Motor neuron (in vitro differentiated cells): Measurements from ENCODE around the gene FDCSP. TPM values are rescaled to one million over a fixed set of nuclear protein-coding genes. Genes with fewer than 3 reads are reported as not detected.
"Not testable (repeated sequence)": the region's sequence is repeated elsewhere in the genome, so short reads cannot be mapped to it uniquely, and the experiment has no call there.

Experiments used
- ATAC-seq, 8 experiments: fragments of 200-7000 bp; cut with Tn5 transposase; replicated peaks in 6 of 8; 2 replicates each; pipeline ENCODE4 v1.8.0; 2021; ENCODE audit warnings: mild to moderate bottlenecking in 8 of 8, moderate library complexity in 8 of 8
- H3K27ac ChIP-seq, 2 donors: fragments of 250-450 bp; sonication (Bioruptor Pico); 2 replicates each; pipeline ENCODE4 v1.9.0; 2021; ENCODE audit warnings: antibody characterized with exemption in 2 of 2, mild to moderate bottlenecking in 2 of 2, moderate library complexity in 1 of 2
- H3K4me1 ChIP-seq, 2 donors: fragments of 250-450 bp; sonication (Bioruptor Pico); replicated peaks in 1 of 2; 2 replicates each; pipeline ENCODE4 v1.6.1; 2021; ENCODE audit warnings: antibody characterized with exemption in 2 of 2, mild to moderate bottlenecking in 2 of 2, moderate library complexity in 1 of 2
- H3K4me3 ChIP-seq, 5 donors: fragments of 250-450 bp; sonication (Bioruptor Pico); 2 replicates each; pipeline ENCODE4 v1.9.0; 2021; ENCODE audit warnings: antibody characterized with exemption in 5 of 5, mild to moderate bottlenecking in 5 of 5, moderate library complexity in 4 of 5
- whole genome bisulfite sequencing, 10 experiments: fragments of 450-650 bp; shearing (Covaris generic); methylation state at CpG; one replicate each; pipeline ENCODE4 v1.0.0; 2022; 5-methylcytosine and 5-hydroxymethylcytosine counted together
- in situ Hi-C, 9 experiments: fragments of 400-800 bp; cut with MboI; loops; one replicate each; pipeline ENCODE4 v1.15.0; 2021; ENCODE audit warnings: low sequenced_read_pairs in 9 of 9, low pct_unique_long_range_greater_than_20kb in 2 of 9; ENCODE audit not compliant: unreplicated experiment in 9 of 9
- total RNA-seq, 8 experiments: library from RNA; unstranded; fragments of 300-600 nt; gene quantifications; 2 replicates each; pipeline versions ENCODE4 v1.2.3 to v1.2.4, GENCODE V29; 2022

Gene FDCSP
- total RNA-seq, 8 experiments from 2014 or later = 12.8 to 113 (median 93.4) TPM; not detected in 5

DNA sequence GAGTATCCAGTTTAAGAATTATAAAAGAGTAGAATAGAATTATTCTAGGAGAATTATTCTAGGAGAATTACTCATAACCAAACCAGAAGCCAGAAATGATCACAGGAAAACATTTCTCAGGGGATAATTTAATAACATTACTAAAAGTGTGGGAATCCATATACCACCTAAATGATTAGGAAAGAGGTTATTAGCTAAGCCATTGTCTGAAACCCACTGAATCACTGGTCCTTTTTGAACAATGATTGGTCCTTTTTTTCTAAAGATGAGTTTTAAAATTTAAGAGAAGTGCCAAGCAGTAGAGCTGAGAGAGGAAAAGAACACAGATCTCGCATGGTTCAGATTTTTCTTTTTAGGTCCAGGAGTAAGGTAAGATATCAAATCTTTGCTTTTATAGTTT lies 30.5 kb upstream of the FDCSP start, which contains the start of gene ODAM:
ODAM (plus strand) TSS at position 301 of the 400 bp plus-strand sequence. CDS start 819 bp downstream, outside the sequence.
- H3K4me1 ChIP-seq = no peaks in the 10 kb centered on the region
- no peak within 1 kb of the TSS for H3K4me3 ChIP-seq
- ATAC-seq = no peak
- H3K27ac ChIP-seq = no peak within 1 kb of the TSS
- in situ Hi-C loops = loop anchor here in 3 of 9 experiments (25.0 kb wide), 3 partner anchors 283 to 508 kb away; no protein-coding TSS in a partner anchor
- WGBS, 10 experiments = 9 to 92% (median 51%) methylated on average over 1 of the region's 1 CpG

DNA sequence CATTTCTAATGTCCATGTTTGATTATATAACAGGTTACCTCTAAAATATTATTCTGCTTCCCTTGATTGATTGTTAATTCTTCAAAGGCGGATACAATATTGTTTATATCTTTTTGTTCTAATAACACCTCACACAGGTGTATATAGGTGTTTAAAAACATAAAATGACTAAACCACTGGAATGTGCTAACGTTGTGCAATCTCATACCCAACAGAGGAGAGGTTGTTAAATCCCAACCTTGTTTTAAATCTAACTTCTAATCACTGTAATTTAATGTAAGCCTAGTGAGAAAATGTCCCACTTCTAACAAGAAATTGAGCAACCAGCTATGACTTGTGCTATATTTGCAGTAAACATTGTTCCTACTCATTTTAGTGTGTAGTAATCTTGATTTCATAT lies 29.1 kb upstream of the FDCSP start:
- no peak overlapping the region for H3K4me3 ChIP-seq
- in situ Hi-C loops = loop anchor here in 3 of 9 experiments (25.0 kb wide), 3 partner anchors 285 to 510 kb away; no protein-coding TSS in a partner anchor
- no peak for ATAC-seq
- H3K27ac ChIP-seq = no peak overlapping the region
- H3K4me1 ChIP-seq = no peaks in the 10 kb centered on the region
- 11 to 100% (median 69%) methylated on average over 1 to 2 of the region's 2 CpGs; no CpG with 5 or more reads in 1 of the 10 experiments for WGBS, 10 experiments

DNA sequence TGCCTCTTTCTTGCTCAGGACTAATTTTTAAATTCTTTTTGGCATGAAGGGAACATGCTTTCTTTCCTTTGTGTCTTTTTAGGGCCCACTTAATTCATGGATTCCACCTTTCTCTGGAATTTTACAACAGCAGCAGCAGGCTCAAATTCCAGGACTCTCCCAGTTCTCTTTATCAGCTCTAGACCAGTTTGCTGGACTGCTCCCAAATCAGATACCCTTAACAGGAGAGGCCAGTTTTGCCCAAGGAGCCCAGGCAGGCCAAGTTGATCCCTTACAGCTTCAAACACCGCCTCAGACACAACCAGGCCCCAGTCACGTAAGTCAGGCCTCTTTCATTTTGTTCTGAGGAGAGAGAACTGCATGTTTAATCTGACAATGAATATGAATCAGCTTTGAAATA lies 28.1 kb upstream of the FDCSP start:
- 6 to 90% (median 78%) methylated on average over 1 to 2 of the region's 2 CpGs; no CpG with 5 or more reads in 2 of the 10 experiments for WGBS, 10 experiments
- no peak for ATAC-seq
- in situ Hi-C loops = loop anchor here in 3 of 9 experiments (25.0 kb wide), 3 partner anchors 286 to 511 kb away; no protein-coding TSS in a partner anchor
- H3K4me1 ChIP-seq = no peaks in the 10 kb centered on the region
- H3K27ac ChIP-seq = no peak overlapping the region
- H3K4me3 ChIP-seq = no peak overlapping the region

DNA sequence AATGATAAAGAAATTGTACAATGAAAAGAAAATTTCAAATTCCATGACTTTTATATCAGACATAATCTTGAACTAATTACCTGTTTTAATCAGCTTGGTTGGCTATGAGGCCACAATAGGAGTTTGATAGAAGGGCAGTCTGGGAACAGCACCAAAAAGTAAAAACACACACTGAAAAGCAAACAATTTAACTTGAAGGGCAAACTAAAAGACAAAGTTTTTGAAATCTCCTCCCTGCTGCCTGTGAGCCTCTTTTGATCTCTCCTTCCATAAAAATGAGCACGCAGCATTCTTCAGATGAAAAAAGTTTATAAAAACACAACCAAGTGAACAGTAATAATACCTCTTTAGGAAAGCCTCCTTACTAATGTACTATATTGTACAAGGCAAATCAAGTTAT lies 22.3 kb upstream of the FDCSP start:
- Histone ChIP-seq H3K27ac (no peak overlapping the region), H3K4me3 (no peak overlapping the region), H3K4me1 (no peaks in the 10 kb centered on the region)
- no peak for ATAC-seq
- 0 to 100% (median 63%) methylated on average over 1 of the region's 1 CpG; no CpG with 5 or more reads in 3 of the 10 experiments for WGBS, 10 experiments
- in situ Hi-C loops = no loop called here

DNA sequence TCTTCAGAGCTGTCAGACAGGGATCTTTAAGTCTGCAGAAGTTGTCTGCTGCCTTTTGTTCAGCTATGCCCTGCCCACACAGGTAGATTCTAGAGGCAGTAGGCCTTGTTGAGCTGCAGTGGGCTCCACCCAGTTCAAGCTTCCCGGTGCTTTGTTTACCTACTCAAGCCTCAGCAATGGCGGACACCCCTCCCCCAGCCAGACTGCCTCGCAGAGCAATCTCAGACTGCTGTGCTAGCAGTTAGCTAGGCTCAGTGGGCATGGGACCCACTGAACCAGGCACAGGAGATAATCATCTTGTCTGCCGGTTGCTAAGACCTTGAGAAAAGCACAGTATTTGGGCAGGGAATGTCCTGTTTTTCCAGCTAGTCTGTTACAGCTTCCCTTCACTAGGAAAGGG lies 13.2 kb upstream of the FDCSP start:
- H3K4me3 ChIP-seq, H3K4me1 ChIP-seq, H3K27ac ChIP-seq, in situ Hi-C loops, ATAC-seq: not testable (repeated sequence)
- 54 to 83% (median 67%) methylated on average over 1 to 3 of the region's 4 CpGs; no CpG with 5 or more reads in 6 of the 10 experiments for WGBS, 10 experiments

DNA sequence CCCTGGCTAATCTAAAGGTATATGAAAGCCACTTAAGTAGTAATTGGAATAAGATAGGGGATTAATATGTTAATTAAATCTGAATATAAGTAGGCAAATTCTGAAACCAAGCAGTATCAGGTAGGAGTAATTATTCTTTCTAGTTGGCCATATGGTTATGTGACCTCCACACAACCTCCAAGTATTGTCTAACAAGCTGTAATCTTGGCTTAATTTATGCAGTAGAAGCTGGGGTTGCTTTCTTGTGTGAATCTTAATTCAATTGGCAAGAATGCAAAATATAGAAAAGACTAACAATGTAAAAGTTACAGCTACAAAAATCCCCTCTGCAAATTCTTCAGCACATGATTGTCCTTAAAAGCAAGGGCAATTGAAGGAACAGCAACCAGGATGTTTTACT lies 9.8 kb upstream of the FDCSP start:
- H3K27ac ChIP-seq, H3K4me3 ChIP-seq, in situ Hi-C loops, H3K4me1 ChIP-seq: not testable (repeated sequence)
- peak in 3 of 8 experiments; percentile 67 to 77 (median 70) for ATAC-seq

DNA sequence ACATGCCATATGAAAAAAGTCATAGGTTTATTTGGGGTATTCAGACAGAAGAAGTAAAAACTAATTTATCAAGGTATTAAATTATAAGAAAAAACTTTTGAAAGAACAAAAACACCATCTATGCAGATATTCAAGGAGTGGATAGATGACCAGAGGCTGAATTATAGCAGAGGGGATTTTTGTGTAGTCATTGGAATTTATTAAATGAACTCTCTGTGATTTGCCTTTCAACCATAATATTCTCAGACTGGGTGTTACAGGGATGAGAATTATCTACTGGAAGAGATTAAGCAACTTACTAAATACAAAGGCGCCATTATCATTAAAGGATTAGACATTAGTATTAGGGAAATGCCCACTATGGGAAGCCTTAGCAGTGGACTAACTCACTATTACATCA lies 9.4 kb upstream of the FDCSP start:
- 100% methylated on average over 1 of the region's 1 CpG; no CpG with 5 or more reads in 9 of the 10 experiments for WGBS, 10 experiments
- in situ Hi-C loops, H3K4me3 ChIP-seq, H3K27ac ChIP-seq, H3K4me1 ChIP-seq: not testable (repeated sequence)
- ATAC-seq = peak in 3 of 8 experiments; percentile 66 to 69 (median 67)

DNA sequence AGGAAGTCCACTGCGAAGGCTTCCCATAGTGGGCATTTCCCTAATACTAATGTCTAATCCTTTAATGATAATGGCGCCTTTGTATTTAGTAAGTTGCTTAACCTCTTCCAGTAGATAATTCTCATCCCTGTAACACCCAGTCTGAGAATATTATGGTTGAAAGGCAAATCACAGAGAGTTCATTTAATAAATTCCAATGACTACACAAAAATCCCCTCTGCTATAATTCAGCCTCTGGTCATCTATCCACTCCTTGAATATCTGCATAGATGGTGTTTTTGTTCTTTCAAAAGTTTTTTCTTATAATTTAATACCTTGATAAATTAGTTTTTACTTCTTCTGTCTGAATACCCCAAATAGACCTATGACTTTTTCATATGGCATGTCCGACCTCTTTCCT lies 4.5 kb upstream of the FDCSP start:
- ATAC-seq = peak in 3 of 8 experiments; percentile 56 to 62 (median 58)
- WGBS, 10 experiments = 17 to 100% (median 60%) methylated on average over 1 to 2 of the region's 3 CpGs; no CpG with 5 or more reads in 5 of the 10 experiments
- H3K4me1 ChIP-seq, H3K27ac ChIP-seq, in situ Hi-C loops, H3K4me3 ChIP-seq: not testable (repeated sequence)

DNA sequence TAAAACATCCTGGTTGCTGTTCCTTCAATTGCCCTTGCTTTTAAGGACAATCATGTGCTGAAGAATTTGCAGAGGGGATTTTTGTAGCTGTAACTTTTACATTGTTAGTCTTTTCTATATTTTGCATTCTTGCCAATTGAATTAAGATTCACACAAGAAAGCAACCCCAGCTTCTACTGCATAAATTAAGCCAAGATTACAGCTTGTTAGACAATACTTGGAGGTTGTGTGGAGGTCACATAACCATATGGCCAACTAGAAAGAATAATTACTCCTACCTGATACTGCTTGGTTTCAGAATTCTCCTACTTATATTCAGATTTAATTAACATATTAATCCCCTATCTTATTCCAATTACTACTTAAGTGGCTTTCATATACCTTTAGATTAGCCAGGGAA lies 4.1 kb upstream of the FDCSP start:
- H3K4me1 ChIP-seq, H3K4me3 ChIP-seq, in situ Hi-C loops, H3K27ac ChIP-seq: not testable (repeated sequence)
- peak in 3 of 8 experiments; percentile 64 to 76 (median 69) for ATAC-seq

DNA sequence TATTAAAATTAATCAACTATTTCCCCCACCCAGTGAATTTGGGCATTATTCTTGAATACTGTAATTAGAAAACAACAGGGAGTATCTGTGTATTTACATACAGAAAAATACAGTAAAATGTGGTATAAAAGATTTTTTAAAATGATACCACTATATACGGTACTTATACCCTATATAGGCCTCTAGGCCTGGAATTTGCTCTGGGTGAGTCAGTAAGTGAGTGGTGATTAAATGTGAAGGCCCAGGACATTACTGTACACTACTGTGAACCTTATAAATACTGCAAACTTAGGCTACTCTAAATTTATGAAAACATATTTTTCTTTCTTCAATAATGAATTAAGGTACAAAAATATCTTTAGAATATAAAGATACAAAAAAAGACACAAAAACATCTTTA lies 10.2 kb downstream of the FDCSP start:
- no peak overlapping the region for H3K27ac ChIP-seq
- in situ Hi-C loops = no loop called here
- 11 to 100% (median 65%) methylated on average over 1 of the region's 1 CpG; no CpG with 5 or more reads in 2 of the 10 experiments for WGBS, 10 experiments
- H3K4me1 ChIP-seq = no peaks in the 10 kb centered on the region
- ATAC-seq = no peak
- H3K4me3 ChIP-seq = no peak overlapping the region

DNA sequence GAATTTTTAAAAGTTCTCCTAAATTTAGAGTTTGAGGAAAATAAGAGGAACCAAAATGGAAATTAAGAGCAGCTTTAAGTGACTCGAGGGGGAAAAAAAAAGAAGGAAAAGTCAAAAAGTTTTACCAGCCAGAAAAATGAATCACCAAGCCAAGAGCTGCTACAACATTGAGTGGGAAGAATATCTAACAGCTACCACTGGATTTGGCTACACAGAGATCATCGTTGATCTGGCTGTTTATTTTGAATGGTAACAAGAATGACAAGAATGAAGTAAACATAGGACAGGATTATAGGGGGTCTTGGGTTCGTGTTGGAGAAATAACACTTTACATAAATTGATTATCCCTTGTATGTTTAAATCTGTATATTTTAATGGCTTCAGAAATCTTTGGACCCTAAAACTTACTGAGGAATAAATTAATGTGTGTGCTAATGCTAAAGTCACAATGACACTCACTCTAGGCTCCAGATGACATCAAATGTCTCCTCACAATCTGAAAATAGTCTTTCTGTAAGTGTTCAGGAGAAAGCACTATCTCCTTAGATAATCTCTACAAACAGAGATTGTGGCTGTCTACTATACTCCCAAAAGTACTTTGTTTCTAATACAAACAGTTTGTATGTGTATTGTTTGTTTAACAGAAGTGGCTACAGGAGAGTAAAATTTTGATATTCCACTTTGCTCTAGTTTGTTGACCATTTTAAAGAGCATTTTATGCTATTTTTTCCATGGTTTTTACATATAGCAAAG lies 13.4 kb downstream of the FDCSP start:
- H3K4me1 ChIP-seq = no peaks in the 10 kb centered on the region
- no peak overlapping the region for H3K27ac ChIP-seq
- no peak for ATAC-seq
- H3K4me3 ChIP-seq = no peak overlapping the region
- 0 to 83% (median 49%) methylated on average over 1 to 3 of the region's 3 CpGs for WGBS, 10 experiments
- in situ Hi-C loops = no loop called here

DNA sequence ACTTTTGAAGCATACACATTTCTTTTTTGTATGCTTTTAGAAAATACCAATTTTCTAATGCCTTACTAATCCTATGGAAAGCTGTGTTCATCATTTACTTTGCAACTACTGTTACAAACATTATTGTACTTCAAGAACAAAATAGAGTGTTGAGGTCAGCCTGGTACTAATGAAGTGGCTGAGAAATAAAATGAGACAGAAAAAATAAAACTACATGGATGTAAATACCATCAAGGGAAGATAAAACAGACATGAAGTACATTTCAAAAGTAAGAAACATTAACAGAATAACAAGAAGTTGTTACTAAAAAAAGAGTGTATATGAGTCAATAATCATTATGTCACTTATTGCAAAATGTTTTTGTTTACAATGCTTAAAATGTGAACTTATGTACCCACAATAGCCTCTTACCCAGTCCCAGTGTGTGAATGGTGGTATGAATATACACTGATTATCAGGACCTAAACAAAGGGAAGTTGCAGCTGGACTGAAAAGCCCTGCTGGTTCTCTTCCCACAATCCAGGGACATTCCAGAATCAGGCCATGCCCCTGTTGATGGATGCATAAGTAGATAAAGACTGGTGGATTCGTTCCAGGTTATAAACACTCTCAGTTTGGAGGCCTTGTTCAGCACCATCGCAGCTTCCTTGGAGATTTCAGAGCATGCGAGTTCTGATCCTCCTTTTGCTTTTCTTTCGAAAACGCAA lies 14.1 kb downstream of the FDCSP start:
- 10 to 78% (median 58%) methylated on average over 1 to 5 of the region's 5 CpGs; no CpG with 5 or more reads in 4 of the 10 experiments for WGBS, 10 experiments
- no peaks in the 10 kb centered on the region for H3K4me1 ChIP-seq
- H3K27ac ChIP-seq = no peak overlapping the region
- in situ Hi-C loops = no loop called here
- H3K4me3 ChIP-seq = no peak overlapping the region
- ATAC-seq = peak in 1 of 8 experiments; percentile 20

DNA sequence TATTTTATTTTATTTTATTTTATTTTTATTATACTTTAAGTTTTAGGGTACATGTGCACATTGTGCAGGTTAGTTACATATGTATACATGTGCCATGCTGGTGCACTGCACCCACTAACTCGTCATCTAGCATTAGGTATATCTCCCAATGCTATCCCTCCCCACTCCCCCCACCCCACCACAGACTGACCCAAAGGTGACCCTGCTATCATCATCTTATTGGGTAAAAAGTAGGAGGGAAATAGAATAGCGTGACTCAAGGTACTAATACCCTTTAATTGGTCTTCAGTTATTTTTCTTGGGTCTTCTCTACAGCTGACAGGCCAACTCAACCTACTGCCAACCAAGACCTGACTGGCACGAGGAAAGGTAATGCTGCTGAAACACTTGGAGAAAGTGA lies 16.4 kb downstream of the FDCSP start, which contains the start of gene CSN3:
CSN3 (plus strand) TSS at position 301 of the 400 bp plus-strand sequence. CDS start 2,223 bp downstream, outside the sequence.
- ATAC-seq, H3K4me3 ChIP-seq, in situ Hi-C loops, H3K4me1 ChIP-seq, H3K27ac ChIP-seq: not testable (repeated sequence)
- WGBS, 10 experiments = 0 to 100% (median 96%) methylated on average over 1 to 2 of the region's 3 CpGs; no CpG with 5 or more reads in 6 of the 10 experiments
